Ishikawa (cell line): ENCODE results near the gene ENTPD1.
A peak's percentile ranks its signal among the peaks of the same experiment; 100 is the strongest.

Source experiments
- CEBPB ChIP-seq: IDR thresholded peaks from 2 replicates; pipeline ENCODE4 v1.6.1; 2012
- CREB1 ChIP-seq: IDR thresholded peaks from 2 replicates; pipeline ENCODE4 v1.6.1; 2012; ENCODE audit warnings: low read depth
- EP300 ChIP-seq: IDR thresholded peaks from 2 replicates; pipeline ENCODE4 v1.6.1; 2012; ENCODE audit warnings: borderline replicate concordance
- MAX ChIP-seq: IDR thresholded peaks from 2 replicates; pipeline ENCODE4 v1.6.1; 2012
- NFIC ChIP-seq: IDR thresholded peaks from 2 replicates; pipeline ENCODE4 v1.6.1; 2012
- RAD21 ChIP-seq: IDR thresholded peaks from 2 replicates; pipeline ENCODE4 v1.6.1; 2012; ENCODE audit warnings: low read depth
- TAF1 ChIP-seq: IDR thresholded peaks from 2 replicates; pipeline ENCODE4 v1.6.1; 2012; ENCODE audit warnings: low read depth, mild to moderate bottlenecking
- TEAD4 ChIP-seq: IDR thresholded peaks from 2 replicates; pipeline ENCODE4 v1.6.1; 2012
- USF1 ChIP-seq: IDR thresholded peaks from 2 replicates; pipeline ENCODE4 v1.6.1; 2012
- YY1 ChIP-seq: IDR thresholded peaks from 2 replicates; pipeline ENCODE4 v1.6.1; 2012; ENCODE audit warnings: low read depth

DNA sequence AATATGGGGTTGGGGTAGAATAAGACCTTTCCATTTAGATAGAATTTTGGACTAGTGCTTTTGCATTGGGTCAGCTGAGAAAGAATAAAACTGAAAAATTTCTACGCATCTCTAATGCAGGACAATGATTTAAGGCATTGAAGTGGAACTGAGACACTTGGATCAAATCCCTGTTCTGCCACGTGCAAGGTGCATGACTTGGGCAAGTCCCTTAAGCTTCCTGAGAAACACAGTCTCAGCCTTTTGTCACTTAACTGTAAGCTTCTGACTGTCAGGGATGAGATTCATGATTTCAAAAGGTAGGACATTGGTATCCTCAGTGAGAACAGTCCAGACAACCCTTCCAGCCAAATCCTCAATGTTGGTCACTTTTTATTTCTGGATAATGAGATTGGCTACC lies 59.2 kb downstream of the ENTPD1 start:
- TF ChIP-seq EP300: no peak
- TF ChIP-seq RAD21: no peak
- TF ChIP-seq TAF1: no peak
- no peak for TF ChIP-seq CREB1
- no peak for TF ChIP-seq YY1
- TF ChIP-seq TEAD4: no peak
- no peak for TF ChIP-seq CEBPB
- TF ChIP-seq NFIC: peak; percentile 13; the same call in 1 of the 2 replicates
- peak; percentile 84 for TF ChIP-seq MAX
- no peak for TF ChIP-seq USF1
